Endothelial cell of umbilical vein (primary cell): ENCODE results near the gene CDH2. TPM values are rescaled to one million over a fixed set of nuclear protein-coding genes. Genes with fewer than 3 reads are reported as not detected.

Experiments used
- BruUV-seq: library from RNA; stranded (reverse); fragments of 400-500 nt; replicated peaks from 2 replicates; lab custom pipeline; 2021; lab: Mats Ljungman, UMichigan
- CTCF ChIA-PET: fragments of 300-600, 350-600 bp; sonication (Branson Sonifier 250); formaldehyde crosslinking; loops from one replicate; lab custom pipeline; 2021; ENCODE audit warnings: antibody characterized with exemption, inconsistent platforms; lab: Charles Lee
- POLR2A ChIA-PET: fragments of 300-600, 350-600 bp; sonication (Branson Sonifier 250); formaldehyde crosslinking; loops from one replicate; lab custom pipeline; 2021; ENCODE audit warnings: antibody characterized with exemption, inconsistent platforms; lab: Charles Lee
- DNase-seq: peaks from one replicate; pipeline ENCODE4 v3.0.0-alpha.2; 2011; ENCODE audit warnings: low read depth, low spot score
- FAIRE-seq: peaks from 2 replicates; lab custom pipeline; 2011; peaks lifted over from hg19 to GRCh38; lab: Jason Lieb, UNC
- H2AFZ ChIP-seq: 2 replicates; pipeline ENCODE4 v1.6.0; 2012; ENCODE audit warnings: low read depth, low read length, control low read depth, inconsistent platforms
- H3K27ac ChIP-seq: 2 replicates; pipeline ENCODE4 v1.5.1; 2011; ENCODE audit warnings: low read depth, mild to moderate bottlenecking, control low read depth, low read length, moderate library complexity; ENCODE audit not compliant: insufficient read depth
- H3K27me3 ChIP-seq, 2 experiments: 2 replicates each; pipeline versions ENCODE4 v1.6.0 to v1.6.1; 2011; ENCODE audit warnings: low read length in 2 of 2, mixed read lengths in 1 of 2; ENCODE audit not compliant: control insufficient read depth in 2 of 2, insufficient read depth in 2 of 2
- H3K36me3 ChIP-seq, 2 experiments: 2 replicates in 1 of 2; 3 replicates in 1 of 2; pipeline ENCODE4 v1.5.1; 2011; ENCODE audit warnings: low read length in 2 of 2, mild to moderate bottlenecking in 1 of 2, moderate library complexity in 1 of 2; ENCODE audit not compliant: control insufficient read depth in 2 of 2, insufficient read depth in 2 of 2; ENCODE audit errors: extremely low read depth in 1 of 2
- H3K4me1 ChIP-seq: 3 replicates; pipeline ENCODE4 v1.5.1; 2011; ENCODE audit warnings: mild to moderate bottlenecking, low read length; ENCODE audit not compliant: control insufficient read depth, insufficient read depth; ENCODE audit errors: extremely low read depth
- H3K4me2 ChIP-seq: 2 replicates; pipeline ENCODE4 v1.6.1; 2011; ENCODE audit warnings: low read length, control low read depth, mixed read lengths; ENCODE audit not compliant: insufficient read depth
- H3K4me3 ChIP-seq, 3 experiments: fragments of 200-600 bp in 1 of 3; sonication (generic), shearing (Covaris generic) in 1 of 3; replicated peaks in 1 of 3; 2 replicates each; pipeline ENCODE4 v1.5.1; 2011 to 2016; ENCODE audit warnings: control low read depth in 3 of 3, low read length in 3 of 3, mild to moderate bottlenecking in 2 of 3, inconsistent platforms in 1 of 3, low read depth in 1 of 3, moderate library complexity in 1 of 3; ENCODE audit not compliant: insufficient read depth in 1 of 3
- H3K79me2 ChIP-seq: 2 replicates; pipeline ENCODE4 v1.6.0; 2012; ENCODE audit warnings: low read length, inconsistent platforms; ENCODE audit not compliant: control insufficient read depth, insufficient read depth
- H3K9ac ChIP-seq: replicated peaks from 2 replicates; pipeline ENCODE3; 2011; ENCODE audit warnings: low read length, control low read depth; ENCODE audit not compliant: insufficient read depth; ENCODE audit errors: extremely low read depth
- H3K9me1 ChIP-seq: replicated peaks from 3 replicates; pipeline ENCODE4 v1.6.0; 2011; ENCODE audit warnings: mild to moderate bottlenecking, low read length; ENCODE audit not compliant: control insufficient read depth, insufficient read depth; ENCODE audit errors: extremely low read depth
- H3K9me3 ChIP-seq: replicated peaks from 2 replicates; pipeline ENCODE4 v1.5.1; 2012; ENCODE audit warnings: low read length, inconsistent platforms; ENCODE audit not compliant: control insufficient read depth, insufficient read depth
- H4K20me1 ChIP-seq: replicated peaks from 2 replicates; pipeline ENCODE3; 2011; ENCODE audit warnings: mild to moderate bottlenecking, low read length; ENCODE audit not compliant: control insufficient read depth, insufficient read depth; ENCODE audit errors: extremely low read depth
- CTCF ChIP-seq, 2 donors: IDR thresholded peaks; 1 replicate in 1 of 2; 2 replicates in 1 of 2; pipeline ENCODE4 v1.5.1; 2011; ENCODE audit warnings: low read length in 2 of 2, mild to moderate bottlenecking in 2 of 2, moderate library complexity in 2 of 2, control low read depth in 1 of 2, inconsistent platforms in 1 of 2, low read depth in 1 of 2; ENCODE audit not compliant: insufficient read depth in 1 of 2; ENCODE audit errors: extremely low read depth in 1 of 2
- EZH2 ChIP-seq: IDR thresholded peaks from 2 replicates; pipeline ENCODE4 v1.6.1; 2012; ENCODE audit warnings: borderline replicate concordance, low read depth, mild to moderate bottlenecking, moderate library complexity, low read length, inconsistent platforms; ENCODE audit not compliant: severe bottlenecking
- FOS ChIP-seq: IDR thresholded peaks from 2 replicates; pipeline ENCODE4 v1.6.1; 2011; ENCODE audit warnings: mild to moderate bottlenecking, low read length, moderate library complexity, borderline replicate concordance; ENCODE audit not compliant: insufficient read depth
- GATA2 ChIP-seq: IDR thresholded peaks from 2 replicates; pipeline ENCODE4 v1.7.0; 2011; ENCODE audit warnings: low read depth, mild to moderate bottlenecking, moderate library complexity, mixed read lengths, low read length; ENCODE audit not compliant: insufficient read length, insufficient read depth
- JUN ChIP-seq: IDR thresholded peaks from 2 replicates; pipeline ENCODE4 v1.6.1; 2011; ENCODE audit warnings: borderline replicate concordance, low read depth; ENCODE audit not compliant: insufficient read length, insufficient read depth
- MAX ChIP-seq: IDR thresholded peaks from 2 replicates; pipeline ENCODE4 v1.6.1; 2011; ENCODE audit not compliant: insufficient read depth, insufficient read length
- MYC ChIP-seq: IDR thresholded peaks from one replicate; pipeline ENCODE4 v1.6.1; 2011; ENCODE audit warnings: mild to moderate bottlenecking, low read depth, low read length
- POLR2A ChIP-seq: IDR thresholded peaks from 2 replicates; pipeline ENCODE4 v1.6.1; 2012; ENCODE audit warnings: low read depth, mild to moderate bottlenecking, control low read depth, low read length
- POLR2AphosphoS5 ChIP-seq: IDR thresholded peaks from 2 replicates; pipeline ENCODE4 v1.6.1; 2012; ENCODE audit warnings: low read depth, mild to moderate bottlenecking, control low read depth, low read length, moderate library complexity; ENCODE audit not compliant: insufficient read depth
- dilution Hi-C: fragments of 300-500 bp; cut with MboI; formaldehyde crosslinking; loops from one replicate; pipeline ENCODE4 v1.15.0; 2019; ENCODE audit warnings: low sequenced_read_pairs; ENCODE audit not compliant: extremely low pct_ligation_motif_present
- intact Hi-C: fragments of 100-400 bp; cut with micrococcal nuclease; formaldehyde crosslinking; loops from one replicate; pipeline ENCODE4 v1.10.0; 2022
- polyA plus RNA-seq, 4 experiments: library from polyadenylated mRNA; depleted of rRNA in 3 of 4; stranded (reverse) in 3 of 4; unstranded in 1 of 4; fragments of >200 nt; gene quantifications; 2 replicates each; pipeline versions ENCODE4 v1.2.1 to v1.2.3, GENCODE V29; 2011 to 2012; ENCODE audit warnings: missing spikeins in 1 of 4
- total RNA-seq: library from RNA; stranded (reverse); gene quantifications from 2 replicates; pipeline ENCODE4 v1.2.3, GENCODE V29; 2021

The CDH2 gene
- total and polyA plus RNA-seq, 2 donors (not counting 3 experiments of a cell fraction or from before 2014, with no cell fraction given), result 37.6 to 59.5 TPM

- intact Hi-C loops (no loop called here), dilution Hi-C loops (no loop called here)
- DNase-seq (no peak), FAIRE-seq (no peak)
- no peaks in the 10 kb centered on the region for H3K36me3 ChIP-seq
- ChIA-PET POLR2A (no interaction called here), CTCF (interaction anchor here (1.2 to 1.9 kb wide), 2 partner anchors 10 to 173 kb away, joined by 3 to 5 read pairs; no protein-coding TSS in a partner anchor)
- H3K4me1 ChIP-seq, result no peaks in the 10 kb centered on the region
- no peak overlapping the region for H2AFZ ChIP-seq
- no peaks in the 10 kb centered on the region for H4K20me1 ChIP-seq
- H3K79me2 ChIP-seq, result no peaks in the 10 kb centered on the region
- no peak overlapping the region for H3K4me3 ChIP-seq
- H3K27ac ChIP-seq, result no peak overlapping the region
- TF ChIP-seq JUN (no peak), MAX (no peak), FOS (no peak), EZH2 (no peak), POLR2A (no peak), GATA2 (no peak), POLR2AphosphoS5 (no peak), CTCF (IDR thresholded peaks at IDR 0.05; ENCODE audit: extremely low read depth in 1 of 2, insufficient read depth in 1 of 2, low read depth in 1 of 2, low read length in 2 of 2) (no peak), MYC (no peak)
- H3K4me2 ChIP-seq, result no peak overlapping the region
- no peaks in the 10 kb centered on the region for H3K9me3 ChIP-seq
- H3K9ac ChIP-seq, result no peak overlapping the region
- H3K9me1 ChIP-seq, result no peaks in the 10 kb centered on the region
- no TSS peak for BruUV-seq
- no peaks in the 10 kb centered on the region for H3K27me3 ChIP-seq
Measured at GRCh38 chr18:27922780-27923179, 254.2 kb downstream of the CDH2 start.
